HG03196 (cell line): ENCODE data around the gene SOX5.
A peak's percentile ranks its signal among the peaks of the same experiment; 100 is the strongest.

ENCODE experiments used
- ATAC-seq: cut with Tn5 transposase; IDR thresholded peaks from one replicate; pipeline ENCODE4 v1.9.1; 2021; ENCODE audit not compliant: unreplicated experiment

Gene SOX5

DNA sequence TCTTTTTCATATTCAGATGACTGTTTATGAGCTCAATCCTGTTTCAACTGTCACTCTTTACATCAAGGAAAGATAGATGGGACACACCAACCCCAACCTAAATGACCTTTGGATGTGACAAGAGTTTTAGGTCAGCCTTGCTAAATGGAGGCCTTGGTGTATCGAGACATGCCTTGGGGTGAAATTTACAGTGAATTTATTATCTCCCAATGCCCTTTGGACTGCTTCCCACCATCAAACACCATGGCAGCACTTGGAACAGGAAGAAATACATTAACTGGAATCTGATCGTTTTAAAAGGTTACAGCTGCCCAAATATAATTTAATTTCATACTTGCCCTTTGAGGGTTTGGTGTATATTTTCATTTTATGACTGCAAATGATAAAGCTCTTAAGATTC lies 327.6 kb downstream of the SOX5 start:
- ATAC-seq = no peak

- ATAC-seq = no peak
Observed at GRCh38 chr12:23618718-23619117, 330.8 kb downstream of the SOX5 start.

- no peak for ATAC-seq
Observed at GRCh38 chr12:23617749-23618148, 331.7 kb downstream of the SOX5 start.

DNA sequence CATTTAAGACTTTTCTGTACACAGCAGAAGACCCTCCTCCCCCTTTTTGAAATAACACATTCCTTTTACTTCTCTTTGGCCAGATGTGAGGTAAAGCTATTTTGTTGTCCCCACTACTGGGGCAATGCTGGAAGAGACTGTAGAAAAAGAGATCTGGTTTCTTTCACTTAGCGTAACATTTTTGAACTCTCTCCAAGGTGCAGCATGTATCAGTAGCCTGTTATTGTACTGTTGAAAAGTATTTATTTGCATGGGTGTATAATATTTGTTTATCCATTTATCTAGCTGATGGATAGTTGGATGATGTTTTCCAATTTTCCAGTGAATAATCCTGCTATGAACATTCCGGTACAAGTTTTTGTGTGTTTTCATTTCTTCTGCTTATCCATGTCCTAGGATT lies 335.2 kb downstream of the SOX5 start:
- ATAC-seq = no peak

DNA sequence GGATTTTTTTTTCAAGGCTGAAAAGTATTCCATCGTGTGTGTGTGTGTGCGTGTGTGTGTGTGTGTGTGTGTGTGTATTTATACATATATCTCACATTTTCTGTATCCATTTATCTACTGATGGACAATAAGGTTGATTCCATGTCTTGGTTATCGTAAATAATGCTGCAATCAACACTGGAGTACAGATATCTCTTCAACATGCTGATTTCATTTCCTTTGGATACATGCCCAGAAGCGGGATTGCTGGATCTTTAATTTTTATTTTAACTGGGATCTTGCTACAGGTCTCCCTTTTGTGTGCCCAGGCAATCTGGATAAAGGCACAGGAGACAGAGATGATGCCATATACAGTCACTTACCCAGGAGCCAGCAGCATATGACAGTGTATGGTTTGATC lies 338.1 kb downstream of the SOX5 start:
- no peak for ATAC-seq

- no peak for ATAC-seq
Observed at GRCh38 chr12:23600919-23601318, 348.6 kb downstream of the SOX5 start.

DNA sequence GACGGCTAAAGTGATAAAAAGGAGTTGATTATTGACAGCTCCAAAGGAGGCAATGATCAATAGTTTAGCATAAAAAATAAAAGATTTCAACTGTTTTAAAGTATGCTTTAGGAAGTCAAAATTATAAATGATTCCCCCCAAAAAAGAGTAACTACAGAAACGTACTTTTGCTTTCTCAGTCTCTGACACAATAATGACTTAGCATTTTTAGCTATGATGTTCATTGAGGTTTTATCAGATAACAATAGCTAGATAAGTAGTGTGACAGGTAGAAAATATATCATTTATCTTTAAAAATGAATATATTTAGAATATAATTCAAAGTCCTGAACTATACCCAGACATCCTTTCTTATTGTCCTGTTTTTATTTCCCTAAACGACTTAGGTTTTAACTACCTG lies 352.9 kb downstream of the SOX5 start:
- no peak for ATAC-seq

- ATAC-seq = no peak
Observed at GRCh38 chr12:23587833-23588559, 361.5 kb downstream of the SOX5 start.

GRCh38 chr12:23585782-23586163 lies 363.7 kb downstream of the SOX5 start:
- ATAC-seq = no peak

GRCh38 chr12:23585156-23585781 lies 364.2 kb downstream of the SOX5 start:
- ATAC-seq = no peak

- ATAC-seq = no peak
Observed at GRCh38 chr12:23581913-23582312, 367.6 kb downstream of the SOX5 start.

DNA sequence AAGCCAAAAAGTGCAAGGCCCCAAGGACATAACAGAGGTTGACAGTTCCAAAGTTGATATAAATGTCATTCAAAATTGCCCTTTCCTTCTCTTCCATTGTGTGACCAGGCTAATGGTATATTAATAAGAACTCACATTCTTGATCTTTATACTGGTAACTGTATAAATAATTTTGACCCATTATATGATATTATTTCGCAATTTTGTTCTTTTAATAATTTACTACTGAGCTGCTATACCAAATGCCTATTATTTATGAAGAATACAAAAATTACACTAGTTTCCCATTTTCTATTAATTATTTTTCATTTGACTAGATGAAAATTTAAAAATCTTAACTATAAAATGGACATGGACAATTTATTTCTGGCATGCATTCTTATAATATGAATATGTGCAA lies 370.2 kb downstream of the SOX5 start:
- ATAC-seq = no peak

- peak; percentile 79 for ATAC-seq
Observed at GRCh38 chr12:23576372-23576771, 373.1 kb downstream of the SOX5 start.

DNA sequence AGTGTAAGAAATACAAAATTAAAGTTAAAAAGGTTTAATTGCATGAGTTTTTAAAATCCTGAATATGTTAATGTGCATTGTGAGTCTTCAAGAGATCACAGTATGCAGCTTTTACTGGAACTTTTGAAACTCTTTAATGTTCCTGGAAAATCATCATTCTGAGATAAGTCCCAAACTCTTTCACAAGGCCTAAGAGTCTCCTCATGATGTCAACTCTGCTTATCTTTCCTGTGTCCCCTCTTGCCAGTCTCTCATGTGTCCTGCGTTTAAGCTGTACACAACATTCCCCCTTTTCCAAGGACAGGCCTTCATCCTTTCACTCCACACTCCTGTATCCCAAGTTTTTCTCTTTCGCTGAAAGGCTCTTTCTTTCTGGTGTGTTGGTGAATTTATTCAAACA lies 380.1 kb downstream of the SOX5 start:
- no peak for ATAC-seq

DNA sequence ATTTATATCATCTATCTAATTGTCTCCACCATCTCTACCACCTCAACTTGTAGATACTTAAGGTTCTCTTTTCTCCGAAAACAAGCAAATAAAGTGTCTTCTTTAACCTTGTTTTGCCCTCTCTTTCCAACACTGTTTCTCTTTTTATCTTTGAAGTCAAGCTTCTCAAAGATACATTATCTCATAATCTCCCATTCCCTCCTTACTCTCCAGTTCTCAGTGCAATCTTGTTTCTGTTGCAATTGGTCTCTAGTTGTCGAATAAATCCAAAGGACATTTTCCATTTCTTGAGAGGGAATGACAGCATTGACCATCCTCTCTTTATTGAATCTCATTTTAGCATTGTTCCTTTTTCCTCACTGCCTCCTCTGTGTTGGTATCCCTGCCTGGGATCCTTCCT lies 383.3 kb downstream of the SOX5 start:
- no peak for ATAC-seq

DNA sequence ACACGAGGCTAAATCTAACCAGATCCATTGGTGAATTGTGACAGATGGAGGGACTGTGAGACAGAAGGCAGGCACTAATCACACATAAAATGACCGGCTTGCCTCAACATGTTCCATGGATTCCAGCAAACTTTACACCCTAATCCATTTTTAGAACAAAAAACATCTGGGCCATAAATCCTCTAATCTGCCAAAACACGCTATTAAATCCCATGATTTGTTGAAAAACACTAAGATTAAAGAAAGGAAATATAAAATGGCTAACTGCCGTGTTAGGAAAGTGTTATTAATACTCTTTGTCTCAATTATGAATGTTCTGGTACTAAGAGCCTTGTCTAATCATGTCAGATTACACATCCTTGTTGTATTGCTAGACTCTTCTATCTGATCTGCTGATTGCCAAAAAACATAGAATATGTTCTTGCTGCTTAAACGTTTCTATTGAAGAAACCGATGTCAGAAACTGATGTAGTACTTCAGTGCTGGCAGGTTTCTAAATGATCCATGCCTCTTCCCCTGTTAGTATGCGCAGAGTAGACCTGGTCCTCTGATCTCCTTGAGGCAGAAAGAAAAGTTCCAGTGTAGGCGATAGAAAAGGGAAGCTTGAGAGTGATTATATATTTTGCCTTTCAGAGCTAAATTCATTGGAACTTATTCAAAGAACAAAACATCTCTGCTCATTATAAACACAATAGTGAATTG lies 384.9 kb downstream of the SOX5 start:
- ATAC-seq = no peak

GRCh38 chr12:23561364-23562345 lies 387.8 kb downstream of the SOX5 start:
- no peak for ATAC-seq

DNA sequence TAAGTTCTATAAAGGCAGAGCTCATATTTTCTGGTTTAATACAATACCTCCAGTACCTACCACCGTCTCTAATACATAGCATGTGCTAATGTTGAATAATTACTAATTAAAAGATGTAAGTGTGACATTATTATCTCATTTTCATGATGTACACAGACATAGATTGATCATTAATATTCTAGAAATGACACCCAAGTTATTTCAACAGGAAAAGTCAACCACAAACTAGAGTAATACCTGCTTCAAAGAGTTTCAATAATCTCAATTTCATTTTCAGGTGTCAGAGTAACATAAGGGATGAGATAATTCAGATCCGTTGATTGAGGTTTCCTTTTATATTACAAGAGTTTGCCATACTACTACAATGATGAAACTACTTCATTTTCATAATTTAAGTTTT lies 388.9 kb downstream of the SOX5 start:
- peak; percentile 91 for ATAC-seq

GRCh38 chr12:23559268-23559753 lies 390.2 kb downstream of the SOX5 start:
- no peak for ATAC-seq

DNA sequence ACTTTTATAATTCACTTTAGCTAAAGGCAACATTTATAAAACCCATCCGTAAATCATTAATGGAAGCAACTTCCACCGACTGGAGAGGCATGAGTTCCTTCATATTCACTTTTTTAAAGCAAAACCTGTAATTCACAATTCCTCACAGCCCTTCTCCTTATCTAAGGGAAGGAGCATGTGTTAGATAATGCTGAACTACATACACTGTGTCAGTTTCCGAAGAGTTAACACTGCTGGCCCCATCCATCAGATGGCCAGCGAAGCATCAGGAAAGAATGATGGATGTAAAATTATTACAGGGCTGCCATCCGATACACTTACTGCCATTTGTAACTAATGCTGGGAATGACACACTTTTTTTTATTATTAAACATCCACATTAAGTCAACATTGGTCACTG lies 392.8 kb downstream of the SOX5 start:
- no peak for ATAC-seq

DNA sequence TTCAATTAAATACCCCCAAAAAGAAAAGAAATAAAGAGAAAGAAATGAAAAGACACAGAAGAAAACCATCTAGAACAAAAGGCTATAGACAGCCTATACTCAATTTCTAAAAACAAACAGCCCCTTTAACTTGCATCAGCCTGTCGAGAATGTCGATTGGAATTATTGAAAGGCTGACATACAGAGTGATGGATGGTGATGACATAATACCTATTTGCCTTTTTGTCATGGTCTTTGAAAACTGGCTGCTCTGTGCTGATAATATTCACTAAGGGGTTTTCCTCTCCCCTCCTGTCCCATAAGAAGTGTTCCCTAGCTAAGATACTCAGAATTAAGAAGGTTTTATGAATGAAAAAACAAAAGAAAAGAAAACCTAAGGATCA lies 393.7 kb downstream of the SOX5 start:
- ATAC-seq = no peak
